IPS-18c (cell line): ENCODE results near the gene SLC25A15.
"Not testable (repeated sequence)": the region's sequence is repeated elsewhere in the genome, so short reads cannot be mapped to it uniquely, and the experiment has no call there.

ENCODE experiments used
- H3K4me3 ChIP-seq: 2 replicates; pipeline ENCODE4 v1.7.0; 2013; ENCODE audit warnings: low read depth, mild to moderate bottlenecking, low read length, moderate library complexity; ENCODE audit not compliant: insufficient read depth
- H3K9me3 ChIP-seq: one replicate; pipeline ENCODE4 v1.6.1; 2013; ENCODE audit warnings: mild to moderate bottlenecking, low read length, moderate library complexity; ENCODE audit not compliant: control insufficient read depth, insufficient read depth

Gene SLC25A15

GRCh38 chr13:40800559-40800958 is 11.1 kb downstream of the SLC25A15 start:
- Histone ChIP-seq H3K4me3 (no peak overlapping the region), H3K9me3 (no peaks in the 10 kb centered on the region)

GRCh38 chr13:40801255-40802217 is 12.1 kb downstream of the SLC25A15 start:
- H3K9me3 ChIP-seq, result no peaks in the 10 kb centered on the region

GRCh38 chr13:40803316-40803715 is 13.9 kb downstream of the SLC25A15 start:
- no peak overlapping the region for H3K4me3 ChIP-seq
- H3K9me3 ChIP-seq, result no peaks in the 10 kb centered on the region

More at GRCh38 chr13:40801255-40802217, 12.1 kb downstream of the SLC25A15 start:
- H3K4me3 ChIP-seq, result no peak overlapping the region

- Histone ChIP-seq H3K4me3 (no peak overlapping the region), H3K9me3 (no peaks in the 10 kb centered on the region)
These were observed 16.8 kb downstream of the SLC25A15 start for GRCh38 chr13:40806241-40806640.

GRCh38 chr13:40809471-40809870 is 20.1 kb downstream of the SLC25A15 start:
- Histone ChIP-seq H3K4me3 (no peak overlapping the region), H3K9me3 (no peaks in the 10 kb centered on the region)

GRCh38 chr13:40812102-40812501 is 22.7 kb downstream of the SLC25A15 start:
- no peaks in the 10 kb centered on the region for H3K9me3 ChIP-seq
- H3K4me3 ChIP-seq, result no peak overlapping the region

GRCh38 chr13:40812724-40813445 is 23.5 kb downstream of the SLC25A15 start:
- H3K4me3 ChIP-seq, result no peak overlapping the region
- no peaks in the 10 kb centered on the region for H3K9me3 ChIP-seq

- Histone ChIP-seq H3K4me3 (no peak overlapping the region), H3K9me3 (no peaks in the 10 kb centered on the region)
These were observed 24.4 kb downstream of the SLC25A15 start for GRCh38 chr13:40813667-40814454.

GRCh38 chr13:40814803-40815202 is 25.4 kb downstream of the SLC25A15 start:
- no peak overlapping the region for H3K4me3 ChIP-seq
- H3K9me3 ChIP-seq, result no peaks in the 10 kb centered on the region

GRCh38 chr13:40818926-40819325 is 29.5 kb downstream of the SLC25A15 start:
- no peak overlapping the region for H3K4me3 ChIP-seq
- no peaks in the 10 kb centered on the region for H3K9me3 ChIP-seq

- no peak overlapping the region for H3K4me3 ChIP-seq
- no peaks in the 10 kb centered on the region for H3K9me3 ChIP-seq
These were observed 30.4 kb downstream of the SLC25A15 start for GRCh38 chr13:40819797-40820315.

GRCh38 chr13:40839725-40840124 is 50.3 kb downstream of the SLC25A15 start:
- not testable (repeated sequence) for H3K9me3 ChIP-seq, H3K4me3 ChIP-seq

GRCh38 chr13:40840955-40841354 is 51.5 kb downstream of the SLC25A15 start:
- H3K4me3 ChIP-seq, H3K9me3 ChIP-seq: not testable (repeated sequence)
